Measurements from ENCODE around the gene RASGRF1.

DNA sequence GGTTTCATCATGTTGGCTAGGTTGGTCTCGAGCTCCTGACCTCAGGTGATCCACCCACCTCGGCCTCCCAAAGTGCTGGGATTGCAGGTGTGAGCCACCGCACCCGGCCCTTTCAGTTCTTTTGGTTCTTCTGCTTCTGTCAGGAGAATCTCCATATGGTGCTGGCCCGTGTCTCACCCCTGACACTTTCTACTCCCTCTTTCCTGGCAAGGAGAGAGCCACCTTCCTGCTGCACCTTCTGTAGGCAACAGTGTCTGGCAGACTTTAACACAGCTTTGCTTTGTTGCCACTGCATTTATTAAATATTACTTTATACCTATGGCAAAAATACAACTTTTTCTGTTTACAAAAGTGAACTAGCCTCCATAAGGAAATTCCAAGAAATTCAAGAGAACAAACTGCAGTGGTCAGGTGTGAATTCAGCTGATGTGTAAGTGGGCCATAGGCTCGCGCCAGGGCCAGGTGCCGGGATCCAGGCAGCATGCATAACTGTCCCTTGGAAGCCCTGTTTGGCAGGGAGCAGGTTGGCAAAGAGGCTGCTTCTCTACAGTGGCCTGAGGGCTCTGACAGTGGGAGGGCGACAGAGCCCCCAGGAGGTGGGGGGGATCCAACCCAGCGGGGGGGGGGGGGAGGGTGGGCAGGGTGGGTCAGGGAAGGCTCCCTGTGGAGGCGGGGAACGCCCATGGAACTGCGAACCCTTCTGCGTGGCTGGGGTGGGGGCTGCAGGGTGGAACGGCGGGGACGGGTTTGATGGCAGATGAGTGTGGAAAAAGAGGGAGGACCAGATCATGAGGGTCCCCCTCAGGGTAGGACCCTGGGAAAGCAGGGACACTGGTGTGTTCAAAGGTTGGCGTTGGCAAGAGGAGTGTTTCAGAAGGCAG is 166.9 kb downstream of the RASGRF1 start:
- no peak for TF ChIP-seq POLR2AphosphoS5 (IDR thresholded peaks at IDR 0.05; ENCODE audit: low read depth)
- no peak for TF ChIP-seq SPI1 (IDR thresholded peaks at IDR 0.05; ENCODE audit: borderline replicate concordance, low read depth)
- TF ChIP-seq, protein P1, sequence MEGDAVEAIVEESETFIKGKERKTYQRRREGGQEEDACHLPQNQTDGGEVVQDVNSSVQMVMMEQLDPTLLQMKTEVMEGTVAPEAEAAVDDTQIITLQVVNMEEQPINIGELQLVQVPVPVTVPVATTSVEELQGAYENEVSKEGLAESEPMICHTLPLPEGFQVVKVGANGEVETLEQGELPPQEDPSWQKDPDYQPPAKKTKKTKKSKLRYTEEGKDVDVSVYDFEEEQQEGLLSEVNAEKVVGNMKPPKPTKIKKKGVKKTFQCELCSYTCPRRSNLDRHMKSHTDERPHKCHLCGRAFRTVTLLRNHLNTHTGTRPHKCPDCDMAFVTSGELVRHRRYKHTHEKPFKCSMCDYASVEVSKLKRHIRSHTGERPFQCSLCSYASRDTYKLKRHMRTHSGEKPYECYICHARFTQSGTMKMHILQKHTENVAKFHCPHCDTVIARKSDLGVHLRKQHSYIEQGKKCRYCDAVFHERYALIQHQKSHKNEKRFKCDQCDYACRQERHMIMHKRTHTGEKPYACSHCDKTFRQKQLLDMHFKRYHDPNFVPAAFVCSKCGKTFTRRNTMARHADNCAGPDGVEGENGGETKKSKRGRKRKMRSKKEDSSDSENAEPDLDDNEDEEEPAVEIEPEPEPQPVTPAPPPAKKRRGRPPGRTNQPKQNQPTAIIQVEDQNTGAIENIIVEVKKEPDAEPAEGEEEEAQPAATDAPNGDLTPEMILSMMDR (IDR thresholded peaks at IDR 0.05; ENCODE audit: insufficient read depth, low read length), result no peak
- TF ChIP-seq, protein P2, sequence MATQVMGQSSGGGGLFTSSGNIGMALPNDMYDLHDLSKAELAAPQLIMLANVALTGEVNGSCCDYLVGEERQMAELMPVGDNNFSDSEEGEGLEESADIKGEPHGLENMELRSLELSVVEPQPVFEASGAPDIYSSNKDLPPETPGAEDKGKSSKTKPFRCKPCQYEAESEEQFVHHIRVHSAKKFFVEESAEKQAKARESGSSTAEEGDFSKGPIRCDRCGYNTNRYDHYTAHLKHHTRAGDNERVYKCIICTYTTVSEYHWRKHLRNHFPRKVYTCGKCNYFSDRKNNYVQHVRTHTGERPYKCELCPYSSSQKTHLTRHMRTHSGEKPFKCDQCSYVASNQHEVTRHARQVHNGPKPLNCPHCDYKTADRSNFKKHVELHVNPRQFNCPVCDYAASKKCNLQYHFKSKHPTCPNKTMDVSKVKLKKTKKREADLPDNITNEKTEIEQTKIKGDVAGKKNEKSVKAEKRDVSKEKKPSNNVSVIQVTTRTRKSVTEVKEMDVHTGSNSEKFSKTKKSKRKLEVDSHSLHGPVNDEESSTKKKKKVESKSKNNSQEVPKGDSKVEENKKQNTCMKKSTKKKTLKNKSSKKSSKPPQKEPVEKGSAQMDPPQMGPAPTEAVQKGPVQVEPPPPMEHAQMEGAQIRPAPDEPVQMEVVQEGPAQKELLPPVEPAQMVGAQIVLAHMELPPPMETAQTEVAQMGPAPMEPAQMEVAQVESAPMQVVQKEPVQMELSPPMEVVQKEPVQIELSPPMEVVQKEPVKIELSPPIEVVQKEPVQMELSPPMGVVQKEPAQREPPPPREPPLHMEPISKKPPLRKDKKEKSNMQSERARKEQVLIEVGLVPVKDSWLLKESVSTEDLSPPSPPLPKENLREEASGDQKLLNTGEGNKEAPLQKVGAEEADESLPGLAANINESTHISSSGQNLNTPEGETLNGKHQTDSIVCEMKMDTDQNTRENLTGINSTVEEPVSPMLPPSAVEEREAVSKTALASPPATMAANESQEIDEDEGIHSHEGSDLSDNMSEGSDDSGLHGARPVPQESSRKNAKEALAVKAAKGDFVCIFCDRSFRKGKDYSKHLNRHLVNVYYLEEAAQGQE (IDR thresholded peaks at IDR 0.05; ENCODE audit: insufficient replicate concordance, low read depth), result no peak
- TF ChIP-seq GABPA (IDR thresholded peaks at IDR 0.05; ENCODE audit: low read depth), result no peak
